ENCODE results near the gene SMARCD3.

- TF ChIP-seq CTCF (IDR thresholded peaks at IDR 0.05; ENCODE audit: control extremely low read depth in 1 of 3, insufficient read depth in 1 of 3, low read depth in 1 of 3, low read length in 3 of 3) (no peak), KDM5A (IDR thresholded peaks at IDR 0.05; ENCODE audit: low read length) (no peak), JUND (IDR thresholded peaks at IDR 0.05; ENCODE audit: low read length) (no peak), SP2 (IDR thresholded peaks at IDR 0.05; ENCODE audit: low read length) (no peak), POLR2AphosphoS5 (IDR thresholded peaks at IDR 0.05; ENCODE audit: low read depth, low read length) (no peak), SRF (IDR thresholded peaks at IDR 0.05; ENCODE audit: low read depth, low read length) (no peak), POLR2A (IDR thresholded peaks at IDR 0.05; ENCODE audit: control extremely low read depth in 1 of 2, low read depth in 2 of 2, low read length in 2 of 2) (no peak)
Measured at GRCh38 chr7:151280388-151281019, 32.0 kb upstream of the SMARCD3 start.

Measured in H1 (cell line).